Gastroesophageal sphincter (tissue), 4 donors: ENCODE measurements around the gene PSMD1. TPM values are rescaled to one million over a fixed set of nuclear protein-coding genes. Genes with fewer than 3 reads are reported as not detected.

Experiments
- ATAC-seq: fragments of 150-250 bp; one replicate; pipeline ENCODE4 v1.9.1; 2016; ENCODE audit warnings: mild to moderate bottlenecking, moderate library complexity
- H3K27ac ChIP-seq, 4 donors: fragments of 200-600 bp; sonication (generic) in 3 of 4; 1 replicate in 3 of 4; 2 replicates in 1 of 4; pipeline ENCODE4 v1.5.1; 2016 to 2019
- H3K27me3 ChIP-seq: fragments of 200-600 bp; sonication (generic); one replicate; pipeline ENCODE4 v1.5.1; 2019
- H3K36me3 ChIP-seq, 2 donors: fragments of 200-600 bp; sonication (generic); one replicate each; pipeline ENCODE4 v1.5.1; 2019; ENCODE audit warnings: control low read depth in 1 of 2
- H3K4me1 ChIP-seq, 3 donors: fragments of 200-600 bp; sonication (generic); 1 replicate in 2 of 3; 2 replicates in 1 of 3; pipeline ENCODE4 v1.5.1; 2016 to 2019; ENCODE audit warnings: control low read depth in 2 of 3
- H3K4me3 ChIP-seq, 2 donors: fragments of 200-600 bp; sonication (generic); one replicate each; pipeline ENCODE4 v1.5.1; 2019; ENCODE audit warnings: mild to moderate bottlenecking in 1 of 2, moderate library complexity in 1 of 2
- H3K9me3 ChIP-seq, 3 donors: fragments of 200-600 bp; sonication (generic); one replicate each; pipeline ENCODE4 v1.5.1; 2017 to 2019; ENCODE audit warnings: control low read depth in 2 of 3
- EP300 ChIP-seq: sonication (generic); formaldehyde crosslinking; IDR thresholded peaks from one replicate; pipeline ENCODE4 v1.6.1; 2017; ENCODE audit warnings: antibody characterized with exemption, mild to moderate bottlenecking
- POLR2A ChIP-seq, 2 donors: fragments of 450-650 bp; IDR thresholded peaks; one replicate each; pipeline ENCODE4 v1.6.1; 2017; ENCODE audit warnings: antibody characterized with exemption in 2 of 2, mild to moderate bottlenecking in 2 of 2, moderate library complexity in 1 of 2
- POLR2AphosphoS5 ChIP-seq: sonication (generic); formaldehyde crosslinking; IDR thresholded peaks from one replicate; pipeline ENCODE4 v1.6.1; 2017; ENCODE audit warnings: antibody characterized with exemption
- WGBS, 2 donors: methylation state at CpG; one replicate each; pipeline ENCODE4 v1.1.5; 2018; ENCODE audit warnings: low coverage in 1 of 2; 5-methylcytosine and 5-hydroxymethylcytosine counted together
- small RNA-seq, 4 donors: library from RNA; depleted of rRNA; stranded (forward); fragments of <200 nt; gene quantifications; one replicate each; pipeline ENCODE3, GENCODE V24; 2016
- total RNA-seq, 4 donors: library from RNA; depleted of rRNA; stranded (reverse); fragments of >200 nt; gene quantifications; one replicate each; pipeline ENCODE4 v1.1.0, GENCODE V29; 2016
- TF ChIP-seq, protein P1 (sequence below), 4 experiments: fragments of 200-600 bp in 2 of 4; fragments of 450-650 bp in 2 of 4; sonication (generic) in 1 of 4; IDR thresholded peaks; one replicate each; pipeline ENCODE4 v1.5.1; 2017 to 2019; ENCODE audit warnings: antibody characterized with exemption in 4 of 4, mild to moderate bottlenecking in 2 of 4, moderate library complexity in 2 of 4

Gene PSMD1
- total RNA-seq, 4 donors from 2014 or later, result 58.8 to 93.4 (median 65.9) TPM

DNA sequence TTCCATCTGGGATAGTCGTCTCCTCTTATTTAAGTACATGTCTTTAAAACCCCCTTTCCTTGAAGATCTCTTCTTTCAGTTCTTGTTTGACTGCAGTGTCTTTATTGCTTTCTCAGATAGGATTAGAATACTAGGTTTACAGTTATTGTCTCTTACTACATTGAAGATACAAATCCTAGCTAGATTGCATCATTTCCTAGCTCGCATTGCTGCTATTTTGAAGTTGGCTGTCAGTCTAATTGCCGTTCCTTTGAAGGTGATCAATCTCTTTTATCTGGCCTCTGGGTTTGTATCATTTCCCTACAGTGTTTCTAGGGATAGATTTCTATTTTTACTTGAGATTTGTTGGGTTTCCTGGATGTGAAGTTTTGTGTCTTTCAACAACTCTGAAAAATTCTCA, 162.6 kb downstream of the PSMD1 start:
- Histone ChIP-seq H3K9me3 (no peaks in the 10 kb centered on the region), H3K27me3 (no peaks in the 10 kb centered on the region), H3K4me3 (no peak overlapping the region), H3K4me1 (peaks cover 6 to 36% (median 14%) of the 10 kb centered on the region in 3 donors), H3K27ac (peak overlapping the region; percentile 40 to 96 (median 69)), H3K36me3 (peaks cover 0 to 66% of the 10 kb centered on the region in 2 donors)
- no peak for ATAC-seq
- WGBS, 2 donors, result 82 to 95% methylated on average over 3 of the region's 3 CpGs
- TF ChIP-seq, protein P1, sequence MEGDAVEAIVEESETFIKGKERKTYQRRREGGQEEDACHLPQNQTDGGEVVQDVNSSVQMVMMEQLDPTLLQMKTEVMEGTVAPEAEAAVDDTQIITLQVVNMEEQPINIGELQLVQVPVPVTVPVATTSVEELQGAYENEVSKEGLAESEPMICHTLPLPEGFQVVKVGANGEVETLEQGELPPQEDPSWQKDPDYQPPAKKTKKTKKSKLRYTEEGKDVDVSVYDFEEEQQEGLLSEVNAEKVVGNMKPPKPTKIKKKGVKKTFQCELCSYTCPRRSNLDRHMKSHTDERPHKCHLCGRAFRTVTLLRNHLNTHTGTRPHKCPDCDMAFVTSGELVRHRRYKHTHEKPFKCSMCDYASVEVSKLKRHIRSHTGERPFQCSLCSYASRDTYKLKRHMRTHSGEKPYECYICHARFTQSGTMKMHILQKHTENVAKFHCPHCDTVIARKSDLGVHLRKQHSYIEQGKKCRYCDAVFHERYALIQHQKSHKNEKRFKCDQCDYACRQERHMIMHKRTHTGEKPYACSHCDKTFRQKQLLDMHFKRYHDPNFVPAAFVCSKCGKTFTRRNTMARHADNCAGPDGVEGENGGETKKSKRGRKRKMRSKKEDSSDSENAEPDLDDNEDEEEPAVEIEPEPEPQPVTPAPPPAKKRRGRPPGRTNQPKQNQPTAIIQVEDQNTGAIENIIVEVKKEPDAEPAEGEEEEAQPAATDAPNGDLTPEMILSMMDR (IDR thresholded peaks at IDR 0.05), result no peak
- TF ChIP-seq EP300 (no peak), POLR2AphosphoS5 (no peak), POLR2A (IDR thresholded peaks at IDR 0.05) (no peak)

DNA sequence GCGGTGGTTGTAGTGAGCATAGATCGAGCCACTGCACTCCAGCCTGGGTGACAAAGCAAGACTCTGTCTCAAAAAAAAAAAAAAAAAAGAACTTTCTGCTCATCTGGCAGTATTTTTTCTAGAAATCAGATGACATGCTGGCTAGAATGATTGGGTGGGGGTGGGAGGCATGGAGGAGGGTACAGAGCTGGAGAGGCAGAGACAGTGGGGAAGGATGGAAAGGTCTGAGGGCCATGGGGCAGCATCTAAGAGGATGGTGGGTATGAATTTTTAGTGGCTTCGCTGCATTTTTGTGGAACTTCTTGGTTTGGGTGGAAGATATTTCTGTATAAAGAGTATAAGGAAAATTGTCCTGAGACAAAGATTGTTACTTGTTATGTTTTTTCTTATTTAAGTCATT, 165.1 kb downstream of the PSMD1 start:
- peaks cover 6 to 57% (median 19%) of the 10 kb centered on the region in 3 donors for H3K4me1 ChIP-seq
- 85 to 100% methylated on average over 3 of the region's 3 CpGs for WGBS, 2 donors
- no peaks in the 10 kb centered on the region for H3K27me3 ChIP-seq
- no peaks in the 10 kb centered on the region for H3K9me3 ChIP-seq
- H3K27ac ChIP-seq, result peak overlapping the region; percentile 85 to 99 (median 94)
- ATAC-seq, result no peak
- no peak for TF ChIP-seq POLR2AphosphoS5
- TF ChIP-seq, protein P1 (IDR thresholded peaks at IDR 0.05), result no peak
- no peak overlapping the region for H3K4me3 ChIP-seq
- H3K36me3 ChIP-seq, result peaks cover 0 to 59% of the 10 kb centered on the region in 2 donors

Small RNA genes lying within 50 kb of the gene (small RNA-seq; reads per million reads assigned to genes)
- gene RNU1-93P, result 0 reads per million in 4 donors

Other genes starting within 250 kb of the PSMD1 start
- 100 to 1,000 TPM in 1 of 4 donors, 10 to 100 TPM in 3; 70.2 to 141 (median 84.0) TPM for gene ITM2C, start 191.9 kb upstream of the PSMD1 start, total RNA-seq
- under 1 TPM in 2 of 4 donors, not detected in 2; 0.08 to 0.12 TPM for gene GPR55, start 131.6 kb upstream of the PSMD1 start, total RNA-seq
- gene SPATA3, start 60.7 kb upstream of the PSMD1 start, total RNA-seq, result not detected
- gene C2orf72, start 19.3 kb upstream of the PSMD1 start, total RNA-seq, result under 1 TPM in 2 of 4 donors, not detected in 2; 0.19 to 0.54 TPM
- 10 to 100 TPM in 3 of 4 donors, 1 to 10 TPM in 1; 6.8 to 17.3 (median 16.0) TPM for gene HTR2B, start 68.2 kb downstream of the PSMD1 start, total RNA-seq
- gene ARMC9, start 141.8 kb downstream of the PSMD1 start, total RNA-seq, result 100 to 1,000 TPM in 3 of 4 donors, 10 to 100 TPM in 1; 69.6 to 298 (median 152) TPM